NCI-H82 treated with DMSO at 0.1 percent for 48 hours (cell line): Measurements from ENCODE around the gene GATD1.

Experiments
- DNase-seq: peaks from one replicate; lab custom pipeline; 2025; ENCODE audit not compliant: unreplicated experiment; lab: John Stamatoyannopoulos, UW

Gene GATD1

DNA sequence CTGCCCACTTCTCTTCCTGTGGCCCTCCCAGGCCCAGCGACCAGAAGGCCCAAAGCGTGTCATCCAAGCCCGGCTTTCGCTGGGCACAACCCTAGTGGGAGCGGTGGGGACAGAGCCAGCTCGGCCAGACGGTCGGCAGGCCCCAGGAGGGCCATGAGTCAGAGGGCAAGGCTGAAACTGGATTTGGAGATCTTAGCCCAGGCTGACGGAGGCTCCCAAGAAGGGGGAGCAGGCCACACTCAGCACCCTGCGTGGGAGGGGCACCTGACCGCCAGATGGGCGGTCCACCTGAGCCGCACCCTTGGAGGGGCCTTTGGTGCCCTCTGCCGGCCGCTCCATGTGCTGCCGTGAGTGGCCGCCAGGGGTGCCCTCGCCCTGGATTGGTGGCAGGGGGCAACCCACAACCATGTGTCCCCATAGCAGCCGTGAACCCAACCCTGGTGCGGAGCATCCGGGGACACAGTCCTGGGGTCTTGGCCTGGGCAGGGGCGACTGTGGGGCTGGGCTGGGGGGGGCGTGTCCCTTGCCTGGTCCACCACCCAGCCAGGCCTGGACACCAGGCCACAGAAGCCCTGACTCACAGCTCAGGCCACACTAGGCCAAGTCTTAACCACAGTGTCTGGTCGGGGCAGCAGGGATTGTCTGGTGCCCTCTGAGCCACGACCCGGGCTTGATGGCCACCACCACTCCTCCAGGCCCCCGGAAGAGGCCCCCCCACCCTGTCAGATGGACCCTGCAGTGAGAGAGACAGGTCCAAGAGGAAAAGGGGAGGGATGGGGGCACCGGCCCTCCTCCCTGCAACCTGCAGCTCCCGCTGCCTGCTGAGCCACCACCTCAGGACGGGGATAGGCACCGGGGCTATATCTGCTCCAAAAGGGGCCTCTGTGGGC is 49.2 kb downstream of the GATD1 start:
- peak; percentile 12 for DNase-seq

DNA sequence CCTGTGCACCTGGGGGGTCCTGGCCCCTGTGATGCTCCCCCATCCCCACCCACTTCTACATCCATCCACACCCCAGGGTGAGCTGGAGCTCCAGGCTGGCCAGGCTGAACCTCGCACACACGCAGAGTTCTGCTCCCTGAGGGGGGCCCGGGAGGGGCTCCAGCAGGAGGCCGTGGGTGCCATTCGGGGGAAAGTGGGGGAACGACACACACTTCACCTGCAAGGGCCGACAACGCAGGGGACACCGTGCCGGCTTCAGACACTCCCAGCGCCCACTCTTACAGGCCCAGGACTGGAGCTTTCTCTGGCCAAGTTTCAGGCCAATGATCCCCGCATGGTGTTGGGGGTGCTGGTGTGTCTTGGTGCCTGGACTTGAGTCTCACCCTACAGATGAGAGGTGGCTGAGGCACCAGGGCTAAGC is 50.0 kb downstream of the GATD1 start:
- no peak for DNase-seq

- DNase-seq: no peak
Measured at GRCh38 chr11:726278-727220, 50.7 kb downstream of the GATD1 start.

GRCh38 chr11:725624-726202 is 51.6 kb downstream of the GATD1 start:
- no peak for DNase-seq

GRCh38 chr11:724778-725386 is 52.4 kb downstream of the GATD1 start:
- no peak for DNase-seq

DNA sequence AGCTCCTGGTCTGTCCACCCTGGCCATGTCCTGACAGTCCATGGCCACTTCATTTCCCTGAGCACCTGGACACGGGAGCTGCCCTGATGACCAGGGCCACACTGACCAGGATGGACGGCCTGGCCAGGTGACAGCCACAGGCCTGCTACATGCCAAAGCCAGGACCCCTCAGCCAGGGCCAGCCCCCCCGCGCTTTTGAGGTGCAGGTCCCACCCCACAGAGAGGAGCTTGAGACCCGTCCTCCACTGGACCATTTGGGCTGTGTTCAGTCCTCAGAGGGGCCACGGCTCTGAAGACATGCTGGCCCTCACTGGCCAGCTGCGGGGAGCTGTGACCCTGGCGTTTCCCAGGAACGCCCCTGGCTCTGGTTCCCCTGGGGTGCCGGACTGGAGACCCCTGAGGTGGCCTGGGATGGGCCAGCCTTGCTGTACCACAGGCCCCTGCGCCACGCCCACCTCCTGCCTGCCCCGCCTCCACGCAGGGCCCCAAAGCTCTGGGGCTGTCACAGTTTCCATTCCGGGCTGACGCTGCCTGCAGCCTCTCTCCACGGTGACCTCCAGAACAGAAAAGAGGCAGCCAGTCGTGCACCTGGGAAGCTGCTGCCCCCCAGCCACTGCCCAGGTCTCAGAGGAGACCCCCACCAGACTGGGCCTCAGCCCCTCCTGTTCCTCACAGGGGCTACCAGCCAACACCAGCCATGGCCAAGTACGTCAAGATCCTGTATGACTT is 53.1 kb downstream of the GATD1 start:
- no peak for DNase-seq

DNA sequence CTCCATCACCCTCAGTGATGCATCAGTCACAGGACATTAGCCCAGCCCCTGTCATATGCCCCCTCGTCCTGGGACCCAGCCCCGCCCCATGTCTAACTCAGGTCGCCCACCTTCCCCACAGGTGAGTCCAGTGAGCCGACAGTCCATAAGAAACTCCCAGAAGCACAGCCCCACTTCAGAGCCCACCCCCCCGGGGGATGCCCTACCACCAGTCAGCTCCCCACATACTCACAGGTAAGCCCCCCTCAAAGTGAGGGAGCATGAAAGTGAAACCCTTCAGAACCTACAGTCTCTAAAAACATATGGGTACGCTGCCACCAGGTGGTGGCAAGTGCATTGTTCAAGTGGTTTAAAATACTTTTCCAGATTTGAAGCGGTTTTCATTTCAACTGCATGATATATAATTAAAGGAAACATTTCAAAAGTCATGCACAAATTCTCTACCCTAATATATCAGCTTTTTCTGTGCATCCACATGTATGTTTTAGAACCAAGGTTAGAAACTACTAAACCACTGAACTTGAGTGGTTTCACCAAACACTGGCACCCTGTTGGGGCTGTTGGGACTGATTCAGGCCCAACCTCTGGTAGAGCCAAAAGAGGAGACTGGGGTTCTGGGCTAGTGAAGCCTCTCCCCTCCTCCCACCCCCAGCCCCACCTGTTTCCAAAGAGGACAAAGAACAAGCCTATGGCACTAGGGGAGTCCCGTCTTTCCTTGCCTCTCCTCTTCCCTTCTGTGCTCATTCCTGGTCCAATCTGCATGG is 54.0 kb downstream of the GATD1 start:
- DNase-seq: no peak

GRCh38 chr11:722346-722811 is 54.9 kb downstream of the GATD1 start:
- DNase-seq: no peak

- DNase-seq: no peak
Measured at GRCh38 chr11:721741-722345, 55.4 kb downstream of the GATD1 start.

DNA sequence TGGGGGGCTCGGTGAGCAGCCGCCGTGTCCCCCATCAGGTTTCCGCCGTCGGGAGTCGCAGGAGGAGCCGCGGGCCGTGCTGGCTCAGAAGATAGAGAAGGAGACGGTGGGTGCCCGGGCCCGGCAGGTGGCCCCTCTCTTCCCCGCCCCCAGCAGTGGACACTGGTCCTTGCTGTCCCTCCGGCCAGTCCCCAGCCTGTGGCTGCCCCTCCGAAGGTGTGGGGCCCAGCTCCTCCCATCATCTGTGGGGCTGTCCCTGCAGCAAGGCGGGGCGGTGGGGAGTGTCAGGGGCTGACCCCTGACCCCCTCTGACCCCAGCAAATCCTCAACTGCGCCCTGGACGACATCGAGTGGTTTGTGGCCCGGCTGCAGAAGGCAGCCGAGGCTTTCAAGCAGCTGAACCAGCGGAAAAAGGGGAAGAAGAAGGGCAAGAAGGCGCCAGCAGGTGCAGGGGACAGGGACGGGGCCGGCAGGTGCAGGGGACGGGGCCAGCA is 56.0 kb downstream of the GATD1 start:
- DNase-seq: no peak

GRCh38 chr11:720642-721246 is 56.5 kb downstream of the GATD1 start:
- no peak for DNase-seq

- DNase-seq: no peak
Measured at GRCh38 chr11:720017-720641, 57.2 kb downstream of the GATD1 start.

DNA sequence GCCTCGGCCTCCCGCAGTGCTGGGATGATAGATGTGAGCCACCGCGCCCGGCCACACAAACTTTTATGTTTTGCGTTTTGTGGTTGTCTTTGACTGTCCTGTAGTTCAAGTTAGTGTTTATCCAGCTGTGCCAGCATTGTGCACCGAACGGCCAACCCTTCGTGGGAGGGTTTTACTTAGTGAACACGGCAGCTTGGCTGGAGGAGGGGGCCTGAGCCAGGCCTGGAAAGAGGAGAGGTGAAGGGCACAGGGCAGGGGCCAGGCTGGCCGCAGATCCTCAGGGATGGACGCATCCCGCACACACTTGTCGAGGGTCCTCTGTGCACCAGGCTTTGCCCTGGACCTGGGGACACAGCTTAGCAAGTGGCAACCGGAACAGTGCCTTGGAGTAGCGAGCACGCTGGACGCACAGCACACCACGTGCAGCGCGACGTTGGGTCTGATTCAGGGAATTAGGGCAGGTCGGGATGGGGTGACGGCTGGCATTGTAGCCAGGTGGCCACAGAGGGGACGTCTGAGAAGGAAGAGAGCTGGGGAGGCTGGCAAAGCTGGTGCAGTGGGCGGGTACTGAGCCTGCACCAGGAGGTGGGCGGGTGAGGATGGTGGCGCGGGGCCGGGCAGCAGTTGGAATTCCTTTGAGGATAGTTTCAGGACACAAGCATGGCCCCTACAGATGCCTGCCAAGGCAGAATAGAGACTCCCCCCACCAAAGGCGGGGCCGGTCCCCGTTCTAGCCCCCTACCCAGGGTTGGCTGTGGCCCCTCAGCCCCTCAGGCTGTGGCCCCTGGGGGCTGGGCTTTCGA is 57.9 kb downstream of the GATD1 start:
- DNase-seq: no peak
